Endothelial cell (in vitro differentiated cells): ENCODE measurements around the gene KRTAP19-3. TPM values are rescaled to one million over a fixed set of nuclear protein-coding genes. Genes with fewer than 3 reads are reported as not detected.

ENCODE experiments used
- DNase-seq: peaks from one replicate; pipeline ENCODE4 v3.0.0; 2021; ENCODE audit warnings: low spot score
- H3K27ac Mint-ChIP-seq: one replicate; pipeline ENCODE4 v1.8.0; 2021; ENCODE audit warnings: mixed read lengths, inconsistent platforms; ENCODE audit not compliant: unreplicated experiment
- H3K27me3 Mint-ChIP-seq: one replicate; pipeline ENCODE4 v1.8.0; 2021; ENCODE audit warnings: mild to moderate bottlenecking, moderate library complexity, mixed read lengths, inconsistent platforms; ENCODE audit not compliant: unreplicated experiment
- H3K36me3 Mint-ChIP-seq: one replicate; pipeline ENCODE4 v1.8.0; 2021; ENCODE audit warnings: mild to moderate bottlenecking, low read depth, mixed read lengths, inconsistent platforms; ENCODE audit not compliant: unreplicated experiment
- H3K4me1 Mint-ChIP-seq: one replicate; pipeline ENCODE4 v1.8.0; 2021; ENCODE audit warnings: mild to moderate bottlenecking, mixed read lengths, inconsistent platforms; ENCODE audit not compliant: unreplicated experiment
- H3K4me3 Mint-ChIP-seq: one replicate; pipeline ENCODE4 v1.8.0; 2021; ENCODE audit warnings: mild to moderate bottlenecking, mixed read lengths, inconsistent platforms; ENCODE audit not compliant: unreplicated experiment
- H3K9me3 Mint-ChIP-seq: one replicate; pipeline ENCODE4 v1.8.0; 2021; ENCODE audit warnings: mixed read lengths, inconsistent platforms; ENCODE audit not compliant: unreplicated experiment
- CTCF ChIP-seq: fragments of 200-600 bp; sonication (generic); IDR thresholded peaks from one replicate; pipeline ENCODE4 v1.5.0; 2021; ENCODE audit warnings: antibody characterized with exemption; ENCODE audit not compliant: unreplicated experiment
- total RNA-seq: library from RNA; stranded (reverse); fragmentation: NEBNext Ultra II Directional; extraction: Animal tissue kit (Norgen Biotek cat#: 25700); gene quantifications from one replicate; pipeline ENCODE4 v1.2.1, GENCODE V29; 2021; ENCODE audit not compliant: unreplicated experiment

Gene KRTAP19-3
- total RNA-seq, 1 donor from 2014 or later, result not detected

- Mint-ChIP-seq H3K4me3 (no peak within 1 kb of the TSS), H3K9me3 (no peaks in the 10 kb centered on the region), H3K27me3 (no peaks in the 10 kb centered on the region)
Observed at GRCh38 chr21:30497065-30497464, 5.3 kb upstream of the KRTAP19-3 start, which contains the start of gene KRTAP19-4. Gene KRTAP19-4, minus strand, starts transcription at chr21:30497165. Its CDS starts 55 bp downstream, at chr21:30497110.

GRCh38 chr21:30487336-30487735 lies 4.5 kb downstream of the KRTAP19-3 start, which contains the start of gene KRTAP19-2:
Gene KRTAP19-2, minus strand, starts transcription at chr21:30487436. Its CDS starts 88 bp downstream, at chr21:30487348.
- no peak for TF ChIP-seq CTCF
- Mint-ChIP-seq H3K4me1 (no peaks in the 10 kb centered on the region), H3K27ac (no peak within 1 kb of the TSS), H3K9me3 (no peaks in the 10 kb centered on the region), H3K36me3 (peaks cover 7% of the 10 kb centered on the region), H3K4me3 (no peak within 1 kb of the TSS), H3K27me3 (no peaks in the 10 kb centered on the region)
- no peak for DNase-seq

More at GRCh38 chr21:30497065-30497464, 5.3 kb upstream of the KRTAP19-3 start, which contains the start of gene KRTAP19-4:
- no peaks in the 10 kb centered on the region for H3K36me3 Mint-ChIP-seq
- H3K4me1 Mint-ChIP-seq, result no peaks in the 10 kb centered on the region
- no peak for TF ChIP-seq CTCF
- DNase-seq, result no peak
- no peak within 1 kb of the TSS for H3K27ac Mint-ChIP-seq

GRCh38 chr21:30486180-30486579 lies 5.6 kb downstream of the KRTAP19-3 start:
- Mint-ChIP-seq H3K36me3 (peaks cover 7% of the 10 kb centered on the region), H3K27ac (no peak overlapping the region), H3K4me3 (no peak overlapping the region), H3K9me3 (no peaks in the 10 kb centered on the region), H3K4me1 (no peaks in the 10 kb centered on the region), H3K27me3 (no peaks in the 10 kb centered on the region)
- no peak for DNase-seq
- TF ChIP-seq CTCF, result no peak

GRCh38 chr21:30482130-30482529 lies 9.7 kb downstream of the KRTAP19-3 start:
- H3K4me3 Mint-ChIP-seq, result no peak overlapping the region
- no peaks in the 10 kb centered on the region for H3K9me3 Mint-ChIP-seq
- no peak overlapping the region for H3K27ac Mint-ChIP-seq
- DNase-seq, result no peak
- H3K36me3 Mint-ChIP-seq, result peaks cover 7% of the 10 kb centered on the region
- H3K4me1 Mint-ChIP-seq, result no peaks in the 10 kb centered on the region
- no peak for TF ChIP-seq CTCF
- H3K27me3 Mint-ChIP-seq, result no peaks in the 10 kb centered on the region

GRCh38 chr21:30480145-30480544 lies 11.7 kb downstream of the KRTAP19-3 start, which contains the start of gene KRTAP19-1:
Gene KRTAP19-1, minus strand, starts transcription at chr21:30480367. Its CDS starts 50 bp downstream, at chr21:30480317.
- Mint-ChIP-seq H3K4me1 (no peaks in the 10 kb centered on the region), H3K36me3 (no peaks in the 10 kb centered on the region), H3K4me3 (no peak within 1 kb of the TSS), H3K9me3 (no peaks in the 10 kb centered on the region), H3K27ac (no peak within 1 kb of the TSS), H3K27me3 (no peaks in the 10 kb centered on the region)
- no peak for DNase-seq
- TF ChIP-seq CTCF, result no peak
